T-cell (primary cell): ENCODE results near the gene RPL4. TPM values are rescaled to one million over a fixed set of nuclear protein-coding genes. Genes with fewer than 3 reads are reported as not detected.

Source experiments
- ATAC-seq, 4 experiments: fragments of 200-7000 bp in 3 of 4; fragments of 150-1000 bp in 1 of 4; cut with Tn5 transposase; replicated peaks in 1 of 4; 1 replicate in 3 of 4; 2 replicates in 1 of 4; pipeline ENCODE4 v1.10.0; 2021; ENCODE audit warnings: moderate library complexity in 3 of 4, mild to moderate bottlenecking in 2 of 4, moderate number of reproducible peaks in 1 of 4
- CTCF ChIA-PET, 2 donors: fragments of 300-600 bp; sonication (Branson Sonifier 250); formaldehyde crosslinking; loops; one replicate each; lab custom pipeline; 2022; ENCODE audit warnings: antibody characterized with exemption in 2 of 2; lab: Charles Lee
- POLR2A ChIA-PET, 2 donors: fragments of 300-600 bp; sonication (Branson Sonifier 250); formaldehyde crosslinking; loops; one replicate each; lab custom pipeline; 2022; ENCODE audit warnings: antibody characterized with exemption in 2 of 2; lab: Charles Lee
- DNase-seq, 35 experiments: peaks; one replicate each; pipeline versions ENCODE4 v3.0.0 to v3.0.0-alpha.2; 2013 to 2023
- H3K27ac ChIP-seq: one replicate; pipeline ENCODE4 v1.5.1; 2013; ENCODE audit warnings: low read length
- H3K27me3 ChIP-seq, 2 experiments: replicated peaks in 1 of 2; 1 replicate in 1 of 2; 2 replicates in 1 of 2; pipeline versions ENCODE4 v1.6.1 to v1.7.0; 2013; ENCODE audit warnings: low read length in 1 of 2, mixed read lengths in 1 of 2; ENCODE audit not compliant: control insufficient read depth in 2 of 2, insufficient read depth in 2 of 2; ENCODE audit errors: extremely low read depth in 1 of 2
- H3K36me3 ChIP-seq, 2 donors: 1 replicate in 1 of 2; 2 replicates in 1 of 2; pipeline versions ENCODE4 v1.6.1 to v1.7.0; 2013; ENCODE audit warnings: low read length in 1 of 2; ENCODE audit not compliant: control insufficient read depth in 2 of 2, insufficient read depth in 1 of 2; ENCODE audit errors: extremely low read depth in 1 of 2
- H3K4me1 ChIP-seq, 2 experiments: 1 replicate in 1 of 2; 2 replicates in 1 of 2; pipeline versions ENCODE4 v1.6.1 to v1.7.0; 2013; ENCODE audit warnings: low read length in 2 of 2, mixed read lengths in 1 of 2; ENCODE audit not compliant: insufficient read depth in 2 of 2, control insufficient read depth in 1 of 2; ENCODE audit errors: extremely low read depth in 1 of 2
- H3K4me3 ChIP-seq, 2 donors: 1 replicate in 1 of 2; 2 replicates in 1 of 2; pipeline versions ENCODE4 v1.5.1 to v1.7.0; 2013; ENCODE audit warnings: mild to moderate bottlenecking in 2 of 2, low read length in 1 of 2, moderate library complexity in 1 of 2; ENCODE audit not compliant: control insufficient read depth in 1 of 2; ENCODE audit errors: extremely low read depth in 1 of 2
- H3K9me3 ChIP-seq: 2 replicates; pipeline ENCODE4 v1.7.0; 2013
- H3K27ac Mint-ChIP-seq, 2 donors: one replicate each; pipeline ENCODE4 v1.8.0; 2020 to 2021; ENCODE audit warnings: mild to moderate bottlenecking in 2 of 2, mixed read lengths in 2 of 2
- H3K27me3 Mint-ChIP-seq, 2 donors: one replicate each; pipeline ENCODE4 v1.8.0; 2021 to 2022; ENCODE audit warnings: mixed read lengths in 2 of 2
- H3K36me3 Mint-ChIP-seq: one replicate; pipeline ENCODE4 v1.8.0; 2021; ENCODE audit warnings: mixed read lengths
- H3K4me1 Mint-ChIP-seq, 3 donors: one replicate each; pipeline ENCODE4 v1.8.0; 2020 to 2022; ENCODE audit warnings: mixed read lengths in 3 of 3, mild to moderate bottlenecking in 1 of 3
- H3K4me3 Mint-ChIP-seq, 3 donors: one replicate each; pipeline ENCODE4 v1.8.0; 2020 to 2022; ENCODE audit warnings: mild to moderate bottlenecking in 3 of 3, mixed read lengths in 3 of 3, moderate library complexity in 3 of 3
- H3K9me3 Mint-ChIP-seq, 3 donors: one replicate each; pipeline ENCODE4 v1.8.0; 2020 to 2022; ENCODE audit warnings: mixed read lengths in 3 of 3
- WGBS: methylation state at CpG from one replicate; pipeline ENCODE4 v1.1.5; 2013; ENCODE audit warnings: missing lambda C conversion rate; ENCODE audit not compliant: insufficient coverage; 5-methylcytosine and 5-hydroxymethylcytosine counted together
- total RNA-seq, 35 experiments: library from RNA in 6 of 35; stranded (reverse) in 6 of 35; fragments of 120-200 nt in 1 of 35; gene quantifications; one replicate each; pipeline versions ENCODE4 v1.2.1 to v1.2.4 and lab custom pipeline; 2013 to 2026

The RPL4 gene
- total RNA-seq, 5 donors from 2014 or later (not counting 1 experiment from before 2014, with no cell fraction given) = 3,314 to 3,887 (median 3,346) TPM

DNA sequence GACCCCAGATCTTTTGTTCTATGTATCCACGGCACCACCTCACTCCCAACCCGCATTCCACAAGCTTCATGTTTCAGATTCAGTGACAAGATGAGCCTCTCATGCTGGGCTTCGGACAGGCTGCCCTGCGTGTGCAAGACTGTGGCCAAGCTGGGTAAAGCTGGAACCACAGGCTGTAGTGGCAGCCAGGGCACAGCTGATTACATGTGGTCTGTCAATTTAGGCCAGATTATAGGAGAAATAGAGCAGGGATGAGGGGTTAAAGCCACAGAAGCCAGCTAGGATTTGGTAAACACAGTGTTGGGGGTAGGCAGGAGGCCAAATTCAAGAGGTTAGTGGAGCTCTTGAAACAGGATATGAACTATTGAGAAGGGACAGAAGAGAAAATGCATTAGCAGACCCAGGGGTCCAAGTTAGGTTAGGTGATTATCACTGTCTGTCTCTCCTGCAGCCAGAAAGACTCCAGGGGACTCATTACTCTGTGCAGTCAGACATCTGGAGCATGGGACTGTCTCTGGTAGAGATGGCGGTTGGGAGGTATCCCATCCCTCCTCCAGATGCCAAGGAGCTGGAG lies 20.0 kb downstream of the RPL4 start:
- peaks cover 44% of the 10 kb centered on the region for H3K36me3 Mint-ChIP-seq
- H3K27me3 ChIP-seq = no peaks in the 10 kb centered on the region
- H3K27me3 Mint-ChIP-seq = no peaks in the 10 kb centered on the region
- no peaks in the 10 kb centered on the region for H3K9me3 Mint-ChIP-seq
- ChIA-PET CTCF (no interaction called here), POLR2A (interaction anchor here (0.6 to 0.7 kb wide), 2 partner anchors 15 to 29 kb away, joined by 3 to 5 read pairs; no protein-coding TSS in a partner anchor)
- H3K4me3 ChIP-seq = no peak overlapping the region
- H3K27ac Mint-ChIP-seq = peak overlapping the region in 1 of 2 donors; percentile 23
- H3K36me3 ChIP-seq = peaks cover 16 to 73% of the 10 kb centered on the region in 2 donors
- no peak overlapping the region for H3K4me3 Mint-ChIP-seq
- DNase-seq = no peak
- H3K4me1 Mint-ChIP-seq = peaks cover 0 to under 1% (median 0%) of the 10 kb centered on the region in 3 donors
- no peaks in the 10 kb centered on the region for H3K4me1 ChIP-seq
- 100% methylated on average over 4 of the region's 5 CpGs for WGBS
- H3K9me3 ChIP-seq = no peaks in the 10 kb centered on the region
- no peak overlapping the region for H3K27ac ChIP-seq
- no peak for ATAC-seq

DNA sequence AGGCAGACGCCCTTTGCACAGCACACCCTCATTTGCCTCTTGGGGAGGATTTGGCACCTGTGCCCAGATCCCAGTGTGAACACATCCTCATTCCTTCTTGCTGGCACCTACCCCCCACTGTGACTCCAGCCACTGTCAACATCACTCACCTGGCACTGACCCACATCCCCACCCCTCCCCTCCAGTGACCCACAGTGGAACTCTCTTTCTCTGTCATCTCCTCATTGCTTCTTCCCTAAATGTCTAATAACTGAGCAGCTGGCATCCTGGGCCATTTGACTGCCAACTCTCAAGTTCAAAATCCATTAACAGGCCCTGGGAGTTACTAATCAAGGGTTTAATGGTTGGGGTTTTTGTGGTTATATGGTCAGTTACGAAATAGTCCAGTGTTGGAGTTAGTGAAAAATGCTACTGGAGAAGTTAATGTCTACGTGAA lies 21.5 kb downstream of the RPL4 start:
- ATAC-seq = no peak
- no peaks in the 10 kb centered on the region for H3K4me1 ChIP-seq
- peaks cover 12 to 58% of the 10 kb centered on the region in 2 donors for H3K36me3 ChIP-seq
- Mint-ChIP-seq H3K9me3 (no peaks in the 10 kb centered on the region), H3K36me3 (peaks cover 31% of the 10 kb centered on the region), H3K4me3 (no peak overlapping the region), H3K27me3 (no peaks in the 10 kb centered on the region), H3K4me1 (peaks cover 0 to 2% (median 0%) of the 10 kb centered on the region in 3 donors), H3K27ac (peak overlapping the region; percentile 46 to 59)
- H3K4me3 ChIP-seq = no peak overlapping the region
- DNase-seq = no peak
- ChIA-PET CTCF (no interaction called here), POLR2A (no interaction called here)
- H3K27ac ChIP-seq = no peak overlapping the region
- no peaks in the 10 kb centered on the region for H3K27me3 ChIP-seq
- 100% methylated on average over 1 of the region's 3 CpGs for WGBS
- no peaks in the 10 kb centered on the region for H3K9me3 ChIP-seq

DNA sequence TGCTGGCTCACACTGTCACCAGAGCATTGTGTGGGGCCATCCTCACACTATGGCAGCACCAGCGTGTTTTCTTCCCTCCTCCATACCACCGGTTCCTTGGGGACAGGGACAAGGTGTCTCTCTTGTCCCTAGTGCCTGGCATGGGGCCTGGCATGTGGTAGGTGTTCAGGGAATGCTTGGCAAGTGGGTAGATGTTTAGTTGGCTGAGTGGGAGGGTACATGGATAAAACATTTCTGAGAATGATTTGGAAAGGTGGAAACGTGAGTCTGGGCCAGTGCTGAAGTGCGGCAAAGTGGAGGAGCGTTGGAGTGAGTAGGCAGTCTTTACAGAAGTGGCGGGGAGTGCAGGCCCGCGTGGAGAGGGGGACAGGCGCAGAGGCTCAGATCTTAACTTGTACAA lies 22.1 kb downstream of the RPL4 start:
- ATAC-seq = no peak
- no peak for DNase-seq
- Histone ChIP-seq H3K9me3 (no peaks in the 10 kb centered on the region), H3K4me3 (no peak overlapping the region), H3K36me3 (peaks cover 11 to 52% of the 10 kb centered on the region in 2 donors), H3K4me1 (no peaks in the 10 kb centered on the region), H3K27ac (no peak overlapping the region), H3K27me3 (no peaks in the 10 kb centered on the region)
- WGBS = 94% methylated on average over 7 of the region's 9 CpGs
- no peaks in the 10 kb centered on the region for H3K9me3 Mint-ChIP-seq
- ChIA-PET POLR2A (no interaction called here), CTCF (no interaction called here)
- no peak overlapping the region for H3K4me3 Mint-ChIP-seq
- peaks cover 30% of the 10 kb centered on the region for H3K36me3 Mint-ChIP-seq
- H3K27me3 Mint-ChIP-seq = no peaks in the 10 kb centered on the region
- H3K4me1 Mint-ChIP-seq = peaks cover 0 to 2% (median 0%) of the 10 kb centered on the region in 3 donors
- H3K27ac Mint-ChIP-seq = peak overlapping the region; percentile 0 to 54

DNA sequence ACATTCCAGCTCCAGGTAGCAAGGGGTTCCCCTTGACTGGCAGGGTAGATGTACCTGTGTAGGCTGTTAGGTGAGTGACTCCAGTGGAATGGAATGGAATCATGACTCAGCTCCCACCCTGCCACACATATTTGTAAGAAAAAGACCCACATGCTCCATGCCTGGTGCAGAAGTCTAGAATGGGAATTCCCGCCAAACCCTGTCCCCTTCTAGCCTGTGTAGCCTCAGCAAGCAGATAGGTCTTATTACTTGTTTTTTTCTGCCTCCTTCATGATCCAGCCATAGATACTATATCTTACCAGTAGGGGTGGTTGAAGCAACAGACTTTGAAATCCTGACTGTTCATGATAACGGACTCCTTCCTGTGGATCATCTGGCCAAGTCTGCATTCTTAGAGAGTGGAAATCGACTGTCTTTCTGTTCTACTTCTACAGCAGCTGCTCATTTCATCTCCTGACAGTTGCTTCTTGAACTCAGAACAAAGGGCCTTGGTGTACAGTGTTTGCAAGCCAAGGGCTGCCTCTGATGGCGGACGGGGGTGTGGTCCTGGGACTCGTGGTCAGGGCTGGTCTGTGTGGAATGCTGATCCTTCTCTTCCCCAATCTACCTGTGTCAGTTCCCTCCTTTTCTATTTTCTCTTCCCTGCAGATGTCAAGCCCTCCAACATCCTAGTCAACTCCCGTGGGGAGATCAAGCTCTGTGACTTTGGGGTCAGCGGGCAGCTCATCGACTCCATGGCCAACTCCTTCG lies 23.4 kb downstream of the RPL4 start:
- no peaks in the 10 kb centered on the region for H3K27me3 ChIP-seq
- Mint-ChIP-seq H3K9me3 (no peaks in the 10 kb centered on the region), H3K4me3 (no peak overlapping the region), H3K36me3 (peaks cover 30% of the 10 kb centered on the region), H3K27ac (peak overlapping the region; percentile 34 to 47), H3K4me1 (peaks cover 2 to 8% (median 4%) of the 10 kb centered on the region in 3 donors), H3K27me3 (no peaks in the 10 kb centered on the region)
- no peak overlapping the region for H3K27ac ChIP-seq
- DNase-seq (no peak), ATAC-seq (no peak)
- H3K36me3 ChIP-seq = peaks cover 12 to 40% of the 10 kb centered on the region in 2 donors
- no peaks in the 10 kb centered on the region for H3K4me1 ChIP-seq
- no peak overlapping the region for H3K4me3 ChIP-seq
- H3K9me3 ChIP-seq = no peaks in the 10 kb centered on the region
- WGBS = 100% methylated on average over 4 of the region's 10 CpGs
- ChIA-PET CTCF (no interaction called here), POLR2A (no interaction called here)

DNA sequence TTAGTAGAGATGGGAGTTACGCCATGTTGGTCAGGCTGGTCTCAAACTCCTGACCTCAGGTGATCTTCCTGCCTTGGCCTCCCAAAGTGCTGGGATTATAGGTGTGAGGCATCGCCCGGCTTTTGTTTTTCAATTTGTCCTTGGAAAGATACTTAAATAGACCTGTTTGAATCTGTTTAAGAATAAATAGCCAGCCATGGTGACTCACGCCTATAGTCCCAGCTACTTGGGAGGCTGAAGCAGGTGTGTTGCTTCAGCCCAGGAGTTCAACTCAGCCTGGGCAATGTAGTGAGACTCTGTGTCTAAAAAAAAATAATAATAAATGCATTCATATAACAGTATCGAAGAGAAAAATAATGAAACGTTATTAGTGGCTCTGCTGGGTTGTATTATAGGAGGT lies 24.4 kb downstream of the RPL4 start:
- Histone ChIP-seq H3K27me3 (no peaks in the 10 kb centered on the region), H3K27ac (no peak overlapping the region), H3K9me3 (no peaks in the 10 kb centered on the region), H3K4me1 (no peaks in the 10 kb centered on the region), H3K4me3 (no peak overlapping the region), H3K36me3 (peaks cover 12 to 31% of the 10 kb centered on the region in 2 donors)
- CTCF ChIA-PET = no interaction called here
- Mint-ChIP-seq H3K27me3 (no peaks in the 10 kb centered on the region), H3K4me3 (no peak overlapping the region), H3K36me3 (peaks cover 30% of the 10 kb centered on the region), H3K9me3 (no peaks in the 10 kb centered on the region), H3K4me1 (peaks cover 8 to 14% (median 12%) of the 10 kb centered on the region in 3 donors), H3K27ac (no peak overlapping the region)
- ATAC-seq (no peak), DNase-seq (no peak)
- POLR2A ChIA-PET = no interaction called here
- WGBS = 100% methylated on average over 1 of the region's 6 CpGs

DNA sequence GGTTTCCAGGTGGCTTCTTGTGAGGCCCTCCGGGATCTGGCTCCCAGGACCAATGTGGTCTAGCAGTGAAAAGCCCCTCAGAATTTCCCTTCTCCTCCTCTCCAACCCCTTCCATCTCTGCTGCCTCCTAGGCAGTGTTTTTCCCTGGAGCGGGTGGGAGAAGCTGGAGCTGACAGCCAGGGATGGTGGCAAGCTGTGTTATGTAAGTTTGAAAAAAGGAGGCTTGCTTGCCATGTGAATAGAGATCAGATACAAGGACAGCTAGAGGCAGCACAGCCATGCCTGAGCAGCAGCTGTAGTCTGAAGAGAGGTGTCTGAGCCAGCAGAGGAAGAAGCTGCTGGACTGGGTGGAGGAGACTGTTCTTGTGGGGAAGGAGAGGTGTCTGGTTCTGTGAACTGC lies 27.6 kb downstream of the RPL4 start:
- Mint-ChIP-seq H3K4me3 (no peak overlapping the region), H3K4me1 (peaks cover 24 to 32% (median 26%) of the 10 kb centered on the region in 3 donors), H3K27me3 (no peaks in the 10 kb centered on the region), H3K36me3 (peaks cover 11% of the 10 kb centered on the region), H3K9me3 (no peaks in the 10 kb centered on the region), H3K27ac (peak overlapping the region; percentile 34 to 80)
- ChIA-PET CTCF (no interaction called here), POLR2A (no interaction called here)
- Histone ChIP-seq H3K4me1 (peaks cover 5 to 8% of the 10 kb centered on the region in 2 experiments), H3K27ac (no peak overlapping the region), H3K4me3 (no peak overlapping the region), H3K36me3 (peaks cover 12 to 14% of the 10 kb centered on the region in 2 donors), H3K27me3 (no peaks in the 10 kb centered on the region), H3K9me3 (no peaks in the 10 kb centered on the region)
- 100% methylated on average over 2 of the region's 2 CpGs for WGBS
- ATAC-seq (no peak), DNase-seq (no peak)
